GM19438 (cell line): Measurements from ENCODE around the gene VANGL2.

Experiments
- ATAC-seq: cut with Tn5 transposase; IDR thresholded peaks from one replicate; pipeline ENCODE4 v1.9.1; 2021; ENCODE audit warnings: low read depth; ENCODE audit not compliant: unreplicated experiment

The VANGL2 gene

DNA sequence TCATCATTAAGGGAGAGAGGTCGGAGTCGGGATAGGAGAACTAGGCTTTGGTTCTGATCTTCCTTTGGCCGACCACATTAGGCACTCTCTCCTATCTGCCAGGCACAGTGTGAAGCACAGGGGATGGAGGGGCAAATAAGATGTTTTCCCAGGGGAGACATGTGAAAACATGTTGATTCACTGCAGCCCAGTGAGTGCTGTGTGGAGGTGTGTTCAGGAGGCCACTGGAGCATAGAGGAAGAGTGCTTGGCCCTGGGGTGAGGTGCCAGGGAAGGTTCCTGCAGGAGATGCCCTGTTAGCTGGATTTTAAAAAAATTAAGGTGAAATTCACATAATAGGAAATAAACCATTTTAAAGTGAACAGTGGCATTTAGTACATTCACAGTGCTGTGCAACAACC is 3.7 kb downstream of the VANGL2 start:
- ATAC-seq, result no peak

GRCh38 chr1:160405331-160405877 is 5.0 kb downstream of the VANGL2 start:
- no peak for ATAC-seq

- no peak for ATAC-seq
Measured at GRCh38 chr1:160406131-160406968, 6.0 kb downstream of the VANGL2 start.

- ATAC-seq, result no peak
Measured at GRCh38 chr1:160407839-160408801, 7.8 kb downstream of the VANGL2 start.

DNA sequence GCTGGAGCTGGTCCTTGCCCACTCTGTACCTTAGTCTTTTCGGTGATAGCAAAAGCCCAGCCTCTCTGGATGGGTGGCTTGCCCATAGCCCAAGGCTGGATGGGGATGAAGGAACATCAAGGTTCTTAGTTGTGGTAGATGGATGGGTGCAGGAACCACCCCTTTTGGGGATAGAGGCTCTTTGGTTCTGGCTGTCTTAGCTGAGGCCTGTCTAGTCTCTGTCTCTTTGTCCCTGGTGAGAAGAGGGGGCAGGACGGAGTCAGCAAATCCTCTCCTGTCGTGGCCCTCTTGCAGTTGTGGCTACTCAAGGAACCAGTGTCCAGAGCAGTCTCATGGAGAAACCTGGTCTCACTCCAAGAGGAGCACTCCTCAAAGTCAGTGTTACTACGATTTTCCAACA is 8.5 kb downstream of the VANGL2 start:
- no peak for ATAC-seq

- no peak for ATAC-seq
Measured at GRCh38 chr1:160409486-160409885, 9.1 kb downstream of the VANGL2 start.

DNA sequence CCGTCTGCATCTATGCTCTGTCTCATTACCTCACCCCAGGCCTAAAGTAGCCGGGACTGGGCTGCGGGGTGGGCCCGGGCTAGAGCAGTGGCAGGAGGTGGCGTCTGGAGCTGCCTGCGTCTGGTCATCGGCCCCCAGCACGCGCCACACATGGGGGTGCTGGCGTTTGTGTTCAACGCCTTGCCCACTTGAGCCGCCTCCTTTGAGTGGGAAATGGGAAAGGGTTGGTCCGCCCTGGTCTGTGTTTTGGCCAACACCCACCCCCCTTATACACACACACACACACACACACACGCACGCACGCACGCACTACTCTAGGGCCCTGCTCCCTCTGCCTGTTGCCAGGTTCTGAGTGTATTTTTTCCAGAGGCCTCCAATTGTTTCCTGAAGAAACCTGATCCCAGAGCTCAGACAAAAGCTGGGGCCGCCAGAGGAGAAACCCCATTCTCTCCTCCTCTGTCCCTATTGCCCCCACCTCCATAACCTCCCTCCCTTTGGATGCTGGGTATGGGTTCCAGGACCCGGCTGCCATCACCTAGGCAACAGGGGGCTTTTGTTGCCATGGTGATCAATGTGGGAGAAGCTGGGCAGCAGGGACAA is 10.1 kb downstream of the VANGL2 start:
- ATAC-seq, result no peak

- ATAC-seq, result no peak
Measured at GRCh38 chr1:160411271-160412027, 11.1 kb downstream of the VANGL2 start.

GRCh38 chr1:160412028-160412362 is 11.6 kb downstream of the VANGL2 start:
- ATAC-seq, result no peak

DNA sequence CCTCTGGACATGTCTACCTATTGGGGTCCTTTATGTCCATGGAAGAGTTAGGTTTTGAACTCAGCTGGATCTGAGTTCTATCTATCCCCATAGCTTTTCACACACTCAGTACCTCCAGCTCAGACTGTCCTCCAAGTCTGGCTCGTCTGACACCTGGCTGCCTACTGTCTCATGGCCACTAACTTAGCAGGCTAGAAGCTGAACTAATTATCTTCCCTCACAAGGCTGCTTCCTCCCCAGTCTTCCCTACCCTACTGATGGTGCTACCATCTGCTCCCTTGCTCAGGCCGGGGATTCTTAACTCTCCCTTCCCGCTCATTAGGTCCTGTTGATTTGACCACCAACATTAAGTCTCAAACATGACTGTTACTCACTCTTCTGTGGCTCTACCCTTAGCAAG is 13.4 kb downstream of the VANGL2 start:
- ATAC-seq, result no peak

GRCh38 chr1:160414881-160415280 is 14.5 kb downstream of the VANGL2 start:
- no peak for ATAC-seq

DNA sequence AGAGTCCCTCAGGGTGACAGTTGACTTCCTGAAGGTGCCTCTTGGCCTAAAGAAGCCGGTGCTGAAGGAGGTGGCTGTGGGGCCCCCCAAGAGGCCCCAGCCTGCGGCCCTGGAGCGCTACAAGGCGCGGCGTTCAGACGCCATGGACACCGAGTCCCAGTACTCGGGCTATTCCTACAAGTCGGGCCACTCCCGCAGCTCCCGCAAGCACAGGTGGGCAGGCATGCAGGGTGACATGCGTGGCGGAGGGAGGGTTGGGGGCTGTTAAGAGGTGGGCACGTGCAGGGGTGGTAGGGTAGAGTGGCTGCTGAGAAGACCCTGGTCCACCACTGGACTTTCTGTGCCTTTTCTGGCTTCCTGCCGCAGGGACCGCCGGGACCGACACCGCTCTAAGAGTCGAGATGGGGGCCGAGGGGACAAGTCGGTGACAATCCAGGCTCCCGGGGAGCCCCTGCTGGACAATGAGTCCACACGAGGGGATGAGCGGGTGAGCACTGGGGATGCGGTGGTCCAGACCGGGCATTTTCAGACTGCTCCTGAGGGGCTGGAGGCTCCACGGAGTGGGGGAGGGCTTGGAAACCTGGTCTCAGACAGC is 15.4 kb downstream of the VANGL2 start:
- no peak for ATAC-seq

DNA sequence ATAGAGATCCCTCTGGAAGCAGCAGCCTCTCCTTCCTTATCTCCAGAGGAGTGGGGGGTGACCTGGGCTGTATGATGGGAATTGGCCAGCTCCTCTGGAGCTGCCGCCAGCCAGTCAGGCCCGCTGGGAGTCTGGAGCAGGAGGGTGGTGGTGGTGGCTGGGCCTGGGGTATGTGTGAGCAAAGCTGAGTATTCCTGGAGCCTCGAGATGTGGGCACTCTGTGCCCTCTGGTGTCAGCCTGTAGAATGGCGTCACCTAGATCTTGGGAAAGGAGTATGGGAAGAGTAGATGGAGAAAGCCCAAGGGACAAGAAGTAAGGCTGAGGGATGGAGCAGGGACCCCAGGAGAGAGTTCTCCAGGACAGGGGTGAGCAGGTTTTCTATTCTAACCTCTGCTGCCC is 16.0 kb downstream of the VANGL2 start:
- no peak for ATAC-seq

DNA sequence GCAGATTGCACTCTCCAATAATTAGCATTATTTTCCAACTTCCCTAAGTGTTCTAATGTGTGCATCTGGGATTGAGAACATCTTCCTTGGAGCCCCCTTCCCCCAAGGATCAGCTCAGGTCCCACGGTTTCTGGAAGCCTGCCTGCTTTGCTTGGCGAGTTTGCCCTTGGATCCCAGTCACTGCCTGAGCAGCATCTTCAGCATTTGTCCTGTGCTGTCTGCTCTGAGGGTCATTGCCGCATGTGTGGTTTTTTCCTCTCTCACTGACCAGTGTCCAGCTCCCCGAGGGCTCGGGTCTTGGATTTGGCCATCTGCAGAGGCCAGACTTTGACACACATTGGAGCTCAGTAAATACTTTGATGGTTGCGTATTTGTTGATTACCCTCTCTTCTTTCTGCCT is 18.1 kb downstream of the VANGL2 start:
- ATAC-seq, result no peak

- ATAC-seq, result no peak
Measured at GRCh38 chr1:160419150-160419837, 18.9 kb downstream of the VANGL2 start.

- no peak for ATAC-seq
Measured at GRCh38 chr1:160419838-160420169, 19.4 kb downstream of the VANGL2 start.

DNA sequence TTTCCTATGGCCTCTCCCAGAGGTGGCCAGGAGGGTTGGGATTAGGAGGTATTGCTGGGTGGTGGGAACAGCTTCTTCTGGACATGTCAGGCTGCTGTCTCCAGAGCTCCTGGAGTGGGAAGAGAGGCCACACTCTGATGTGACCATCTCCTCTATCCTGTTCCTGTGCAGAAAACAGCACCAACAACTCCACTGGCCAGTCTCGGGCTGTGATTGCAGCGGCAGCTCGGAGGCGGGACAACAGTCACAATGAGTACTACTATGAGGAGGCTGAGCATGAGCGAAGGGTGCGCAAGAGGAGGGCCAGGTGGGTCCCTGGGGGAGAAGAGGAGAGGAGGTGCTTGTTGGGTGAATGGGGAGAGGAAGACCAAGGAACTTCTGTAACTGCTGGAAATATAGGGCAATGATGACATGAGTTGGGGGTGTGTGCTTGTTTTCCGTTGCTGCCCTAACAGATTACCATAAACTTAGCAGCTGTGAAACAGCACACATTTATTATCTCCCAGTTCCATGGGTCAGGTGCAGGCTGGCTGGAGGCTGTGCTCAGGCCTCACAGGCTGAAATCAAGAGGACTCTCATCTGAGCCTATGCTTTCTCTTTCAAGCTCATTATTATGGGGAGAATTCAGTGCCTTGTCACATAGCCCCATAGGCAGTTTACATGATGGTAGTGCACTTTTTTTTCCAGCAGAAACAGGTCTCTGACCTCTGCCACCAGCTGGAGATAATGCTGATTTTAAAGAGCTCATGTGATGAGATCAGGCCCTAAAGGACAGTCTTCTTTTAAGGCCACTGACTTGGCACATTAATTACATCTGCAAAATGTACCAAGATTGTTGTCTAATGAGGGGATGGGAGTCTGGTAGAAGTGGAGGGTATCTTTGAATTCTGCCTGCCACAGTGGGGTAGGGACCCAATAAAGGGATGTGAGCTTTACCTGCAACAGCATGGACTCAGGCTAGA is 20.8 kb downstream of the VANGL2 start:
- ATAC-seq, result no peak

- no peak for ATAC-seq
Measured at GRCh38 chr1:160421881-160422280, 21.5 kb downstream of the VANGL2 start.
